Measurements from ENCODE around the gene HDAC11.

Gene HDAC11

DNA sequence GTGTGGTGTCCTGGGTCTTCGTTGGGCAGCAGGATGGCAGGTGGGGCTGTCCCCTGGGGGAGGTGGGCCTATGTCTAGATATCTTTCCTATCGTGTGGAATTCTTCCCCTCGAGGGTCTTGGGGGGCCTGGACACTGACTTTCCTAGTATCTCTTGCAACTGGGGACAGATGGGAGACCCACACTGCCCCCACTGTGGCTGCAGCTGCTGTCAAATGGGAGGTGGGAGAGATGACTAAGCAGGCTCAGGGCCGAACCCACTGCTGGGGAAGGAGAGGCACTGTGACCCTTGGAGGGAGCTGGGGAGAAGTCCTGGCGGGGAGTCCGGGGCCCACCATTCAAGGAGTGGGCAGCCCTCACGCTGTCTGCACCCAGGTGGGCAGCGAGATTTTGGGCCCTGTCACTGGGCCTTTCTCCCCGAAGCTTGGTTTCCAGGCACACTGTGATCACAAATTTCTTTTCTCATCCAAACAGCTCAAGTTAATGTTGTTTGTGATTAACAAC lies 65.9 kb downstream of the HDAC11 start:
- no peak for DNase-seq

- DNase-seq: no peak
Observed at GRCh38 chr3:13546667-13547171, 66.6 kb downstream of the HDAC11 start.

DNA sequence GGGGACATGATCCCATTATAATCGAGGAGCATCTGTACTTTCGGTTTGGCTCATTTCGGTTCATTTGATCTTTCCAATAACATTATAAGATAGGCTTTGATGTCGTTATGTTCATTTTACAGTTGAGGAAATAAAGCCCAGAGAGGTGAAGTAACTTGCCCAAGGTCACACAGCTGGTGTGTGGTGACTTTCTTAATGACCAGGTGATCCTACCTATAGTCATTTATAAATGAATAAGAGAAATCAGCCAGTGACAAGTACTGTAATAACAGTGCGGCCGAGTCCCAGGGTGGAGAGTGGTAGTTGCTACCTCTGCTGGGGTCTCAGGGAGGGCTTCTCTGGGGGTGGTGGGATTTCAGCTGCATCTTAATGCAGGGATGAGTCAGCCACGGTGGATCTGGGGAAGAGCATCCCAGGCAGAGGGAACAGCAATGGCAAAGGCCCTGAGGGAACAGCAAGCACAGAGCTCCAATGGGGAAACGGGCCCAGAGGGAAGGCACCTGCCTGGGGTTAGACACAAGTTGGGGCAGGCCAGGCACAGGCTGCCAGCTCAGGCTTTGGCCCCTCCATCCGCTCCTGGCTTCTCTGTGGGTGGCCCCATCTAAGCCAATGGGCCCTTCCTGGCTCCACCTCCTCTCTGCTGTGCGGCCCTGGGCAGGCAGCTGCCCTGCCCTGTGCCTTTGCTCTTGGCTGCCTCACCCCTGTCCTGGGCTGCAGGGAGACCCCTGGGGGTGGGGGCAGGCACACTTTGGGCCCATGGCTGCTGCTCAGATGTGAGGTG lies 67.7 kb downstream of the HDAC11 start:
- no peak for DNase-seq

DNA sequence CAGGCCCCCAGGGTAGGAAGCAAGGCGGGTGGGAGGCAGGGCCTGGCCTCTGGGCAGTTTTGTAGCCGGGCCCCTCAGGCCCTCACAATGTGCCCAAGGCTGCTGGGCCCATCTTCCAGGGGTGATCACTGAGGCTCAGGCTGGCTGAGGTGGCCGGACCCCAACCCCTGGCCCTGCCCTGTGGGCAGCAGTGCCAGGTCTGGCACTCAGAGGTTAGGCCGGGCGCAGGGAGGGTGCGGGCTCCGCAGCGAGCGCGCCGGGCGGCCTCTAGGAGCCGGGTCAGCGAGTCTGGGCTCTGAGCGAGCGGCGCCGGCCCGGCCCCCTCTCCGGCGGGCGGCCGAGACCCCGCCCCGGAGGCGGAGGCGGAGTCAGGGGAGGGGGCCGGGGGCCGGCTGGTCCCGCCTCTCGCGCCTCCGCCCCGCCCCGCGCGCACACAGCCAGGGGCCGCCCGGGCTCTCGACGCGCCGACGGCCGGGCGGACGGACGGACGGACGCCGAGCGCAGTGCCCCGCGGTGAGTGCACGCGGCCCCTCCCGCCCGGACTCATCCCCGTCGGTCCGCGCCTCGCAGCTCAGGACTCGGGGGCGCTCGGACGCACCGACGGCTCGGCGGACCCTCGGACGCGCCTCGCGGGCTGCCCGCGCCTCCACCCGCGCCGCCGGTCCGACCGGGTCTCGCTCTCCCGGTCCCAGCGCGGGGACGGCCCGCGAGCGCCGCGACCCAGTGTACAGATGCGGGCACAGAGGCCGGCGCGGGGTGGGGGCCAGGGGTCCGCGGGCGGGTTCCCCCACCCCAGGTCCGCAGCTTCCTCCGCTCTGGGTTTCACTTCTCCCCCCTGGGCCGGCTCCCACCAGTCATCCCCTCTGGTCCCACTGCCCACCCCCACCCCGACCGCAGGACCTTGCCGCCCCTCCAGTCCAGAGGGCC lies 68.9 kb downstream of the HDAC11 start, which contains the start of gene FBLN2:
Gene FBLN2, plus strand, starts transcription at position 430 of the 927 bp plus-strand sequence. CDS start 21,231 bp downstream, outside the sequence.
- DNase-seq: no peak

- no peak for DNase-seq
Observed at GRCh38 chr3:13549623-13550422, 69.7 kb downstream of the HDAC11 start.

DNA sequence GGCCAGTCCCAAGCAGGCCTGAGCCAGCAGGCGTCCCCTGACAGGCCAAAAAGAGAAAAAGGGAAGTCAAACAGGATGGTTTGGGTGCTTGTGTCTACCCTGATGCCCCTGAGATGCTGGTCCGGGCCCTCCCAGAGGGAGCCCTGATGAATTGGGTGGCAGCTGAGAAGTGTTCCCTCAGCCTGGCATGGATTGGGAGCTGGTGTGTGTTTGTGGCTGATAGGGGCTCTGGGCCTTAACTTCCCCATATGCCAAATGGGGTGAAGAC lies 70.3 kb downstream of the HDAC11 start:
- no peak for DNase-seq

DNA sequence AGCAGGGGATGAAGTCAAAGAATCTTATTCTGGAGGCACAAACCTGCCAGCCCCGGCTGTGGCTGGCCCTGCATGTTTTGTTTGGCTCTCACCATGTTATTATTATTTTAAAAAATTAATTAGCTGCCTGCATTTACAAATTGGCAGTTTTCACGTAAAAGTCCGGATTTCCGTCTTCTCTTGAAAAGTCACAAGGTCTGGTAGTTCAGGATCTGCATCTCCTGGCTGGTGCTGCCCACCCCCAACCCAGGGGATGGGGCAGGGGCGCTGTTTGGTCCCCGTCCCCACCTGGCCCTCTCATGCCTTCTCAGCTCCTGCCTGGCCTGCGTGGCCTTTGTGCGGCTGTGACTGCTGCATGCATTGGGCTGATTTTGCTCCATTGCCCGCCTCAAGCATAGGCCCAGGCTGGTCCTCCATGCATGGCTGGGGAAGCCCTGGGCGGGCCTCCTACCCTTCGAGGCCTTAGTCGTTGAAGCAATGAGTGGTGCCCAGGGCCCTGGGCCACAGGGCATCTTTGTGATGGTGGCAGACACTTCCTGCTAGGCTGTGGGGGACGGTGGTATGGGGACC lies 70.8 kb downstream of the HDAC11 start:
- no peak for DNase-seq

GRCh38 chr3:13552857-13553652 lies 72.9 kb downstream of the HDAC11 start:
- DNase-seq: no peak

GRCh38 chr3:13553686-13554085 lies 73.6 kb downstream of the HDAC11 start:
- no peak for DNase-seq

- no peak for DNase-seq
Observed at GRCh38 chr3:13555753-13556152, 75.6 kb downstream of the HDAC11 start.
